NCI-H2196 treated with DMSO at 0.1 percent for 48 hours (cell line): ENCODE data around the gene PIH1D1.

Experiments used
- DNase-seq: peaks from one replicate; lab custom pipeline; 2025; ENCODE audit not compliant: unreplicated experiment; lab: John Stamatoyannopoulos, UW

PIH1D1 gene

GRCh38 chr19:49436381-49437017 lies 15.1 kb downstream of the PIH1D1 start:
- no peak for DNase-seq

GRCh38 chr19:49435670-49436069 lies 15.9 kb downstream of the PIH1D1 start:
- DNase-seq: no peak

DNA sequence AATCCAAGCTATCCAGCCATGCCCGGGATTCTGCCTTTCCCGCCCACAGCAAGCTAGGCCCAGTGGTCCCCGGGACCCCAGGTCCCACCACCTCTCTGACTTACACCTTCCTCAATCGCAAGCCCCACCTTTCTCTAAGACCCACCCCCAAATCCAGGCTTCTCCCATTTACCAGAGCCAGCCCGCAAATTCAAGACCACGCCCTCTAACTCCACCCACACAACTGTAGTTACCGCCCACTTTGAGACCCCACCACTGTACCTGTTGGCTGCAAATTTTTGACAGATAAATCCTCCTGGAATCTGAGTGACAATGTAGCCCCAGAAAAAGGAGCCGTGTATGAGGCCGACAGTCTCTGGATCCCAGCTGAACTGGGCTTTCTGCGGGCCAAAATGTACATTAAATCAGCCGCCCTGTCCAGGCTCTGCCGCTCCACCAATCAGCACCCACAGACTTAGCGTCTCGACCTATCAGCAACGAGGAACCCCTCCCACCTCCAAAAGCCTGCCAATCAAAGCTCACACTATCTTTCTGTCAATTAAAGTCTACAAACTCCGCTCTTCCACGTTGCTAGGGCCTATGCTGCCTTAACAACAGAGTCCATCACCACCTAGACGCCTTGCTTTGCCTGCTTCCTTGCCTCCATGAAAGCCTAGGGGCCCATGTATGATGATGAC lies 16.6 kb downstream of the PIH1D1 start:
- DNase-seq: no peak

DNA sequence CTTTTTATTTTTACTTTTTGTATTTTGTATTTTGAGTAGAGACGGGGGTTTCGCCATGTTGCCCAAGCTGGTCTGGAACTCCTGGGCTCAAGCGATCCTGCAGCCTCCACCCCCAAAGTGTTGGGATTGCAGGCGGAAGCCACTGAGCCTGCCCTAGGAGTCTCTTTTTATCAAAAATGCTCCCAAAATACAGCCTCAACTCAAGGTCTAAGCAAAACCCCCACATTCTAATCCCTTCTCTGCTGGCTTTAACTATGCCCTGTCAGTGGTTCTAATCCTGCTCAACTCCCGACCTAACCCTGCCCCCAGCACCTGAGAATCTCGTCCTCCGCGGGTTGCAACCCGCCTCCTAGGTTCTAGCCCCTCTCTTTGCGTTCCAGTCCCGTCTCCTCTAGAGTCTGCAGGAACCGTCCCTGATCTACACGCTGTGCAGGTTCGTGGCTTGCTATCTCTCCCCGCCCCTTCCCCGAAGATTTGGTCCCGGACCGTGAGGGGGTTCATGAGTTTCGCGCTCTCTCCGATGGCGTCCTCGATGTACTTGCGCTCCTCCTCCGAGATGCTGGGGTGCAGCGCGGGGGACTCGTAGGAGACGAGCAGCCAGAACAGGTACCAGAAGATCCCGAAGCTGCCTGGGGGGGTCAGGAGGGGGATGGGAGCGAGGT lies 18.2 kb downstream of the PIH1D1 start:
- DNase-seq: no peak

DNA sequence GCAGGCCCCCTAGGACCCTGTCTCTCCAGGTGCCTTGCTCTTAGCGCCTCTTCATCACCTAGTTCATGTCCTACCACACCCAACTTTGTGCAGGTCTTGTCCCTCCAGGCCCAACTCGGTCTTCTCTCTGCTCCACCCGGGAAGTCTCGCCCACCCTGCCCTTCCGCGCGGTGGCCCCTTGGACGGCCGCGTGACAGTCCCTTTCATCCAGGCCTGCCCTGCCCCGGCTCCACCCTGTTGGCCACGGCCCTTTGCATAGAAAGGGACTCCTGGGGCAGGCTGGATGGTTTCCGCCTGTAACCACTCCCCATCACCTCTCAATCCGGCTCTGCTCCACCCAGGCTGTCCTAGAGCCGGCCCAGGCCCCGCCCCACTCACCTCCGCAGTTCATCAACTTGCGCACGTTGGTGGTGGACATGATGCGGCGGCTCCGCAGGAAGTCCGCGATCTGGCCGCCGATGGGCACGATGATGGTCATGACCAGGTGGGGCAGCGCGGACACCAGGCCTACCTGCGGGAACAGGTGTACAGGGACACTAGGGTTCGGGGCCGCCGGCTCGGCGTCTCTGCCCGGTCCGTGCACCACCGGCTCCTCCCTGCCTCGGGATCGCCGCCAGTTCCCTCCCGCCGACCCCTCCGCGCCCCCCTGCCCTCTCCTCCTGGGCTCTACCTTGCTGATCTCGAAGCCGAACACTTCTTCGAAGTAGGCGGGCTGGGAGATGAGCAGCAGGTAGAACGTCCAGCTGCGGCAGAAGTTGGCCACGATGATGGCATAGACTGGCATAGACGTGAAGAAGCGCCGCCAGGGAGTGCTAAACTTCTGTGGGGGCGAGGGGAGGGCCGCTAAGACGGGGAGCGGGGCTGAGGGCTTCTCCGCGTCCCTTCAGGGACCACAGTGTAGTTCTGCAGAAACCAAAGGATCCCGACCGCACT lies 19.2 kb downstream of the PIH1D1 start:
- no peak for DNase-seq

DNA sequence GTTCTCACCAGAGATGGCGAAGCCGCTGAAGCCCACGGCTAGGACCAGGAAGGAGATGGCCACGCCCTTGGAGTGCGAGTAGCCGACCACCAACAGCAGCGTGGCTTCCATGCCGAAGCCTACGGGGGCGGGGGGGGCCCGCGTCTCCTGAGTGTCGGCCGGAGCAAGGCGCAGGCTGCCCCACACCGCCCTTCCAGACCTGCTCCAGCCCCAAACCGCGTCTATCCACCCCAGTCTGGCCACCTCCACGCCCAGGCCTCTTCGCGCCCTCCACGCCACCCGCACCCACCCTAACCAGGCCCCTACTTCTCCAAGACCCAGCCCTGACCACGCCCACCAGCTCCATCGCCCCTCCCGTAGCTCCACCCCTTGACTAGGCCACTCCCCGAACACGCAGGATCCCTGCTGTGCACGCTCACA lies 20.3 kb downstream of the PIH1D1 start:
- no peak for DNase-seq

- no peak for DNase-seq
These were observed 20.8 kb downstream of the PIH1D1 start for GRCh38 chr19:49430678-49431329.

DNA sequence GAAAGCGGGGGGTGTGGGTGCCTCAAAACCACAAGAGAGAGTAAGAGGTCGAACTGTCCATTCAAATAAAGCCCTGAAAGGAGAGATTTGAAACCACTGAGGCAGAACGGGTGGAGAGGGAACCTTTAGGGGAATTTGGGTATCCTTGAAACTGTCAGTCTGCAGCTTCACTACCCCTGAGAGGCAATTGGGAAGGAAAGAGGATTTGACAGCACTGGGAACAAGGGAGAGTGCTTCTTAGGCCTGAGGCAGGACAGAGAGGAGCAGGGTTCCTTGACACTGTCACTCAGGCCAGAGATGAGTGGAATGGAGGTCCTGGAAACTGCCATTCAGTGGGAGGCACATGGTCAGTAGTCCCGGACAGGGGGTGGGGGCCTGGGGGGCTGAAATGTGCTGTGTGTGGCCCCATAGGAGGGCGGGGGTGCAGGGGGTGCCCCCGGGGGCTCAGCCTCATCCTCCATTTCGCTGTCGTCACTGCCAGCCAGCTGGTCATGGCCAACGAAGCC lies 21.4 kb downstream of the PIH1D1 start:
- no peak for DNase-seq

DNA sequence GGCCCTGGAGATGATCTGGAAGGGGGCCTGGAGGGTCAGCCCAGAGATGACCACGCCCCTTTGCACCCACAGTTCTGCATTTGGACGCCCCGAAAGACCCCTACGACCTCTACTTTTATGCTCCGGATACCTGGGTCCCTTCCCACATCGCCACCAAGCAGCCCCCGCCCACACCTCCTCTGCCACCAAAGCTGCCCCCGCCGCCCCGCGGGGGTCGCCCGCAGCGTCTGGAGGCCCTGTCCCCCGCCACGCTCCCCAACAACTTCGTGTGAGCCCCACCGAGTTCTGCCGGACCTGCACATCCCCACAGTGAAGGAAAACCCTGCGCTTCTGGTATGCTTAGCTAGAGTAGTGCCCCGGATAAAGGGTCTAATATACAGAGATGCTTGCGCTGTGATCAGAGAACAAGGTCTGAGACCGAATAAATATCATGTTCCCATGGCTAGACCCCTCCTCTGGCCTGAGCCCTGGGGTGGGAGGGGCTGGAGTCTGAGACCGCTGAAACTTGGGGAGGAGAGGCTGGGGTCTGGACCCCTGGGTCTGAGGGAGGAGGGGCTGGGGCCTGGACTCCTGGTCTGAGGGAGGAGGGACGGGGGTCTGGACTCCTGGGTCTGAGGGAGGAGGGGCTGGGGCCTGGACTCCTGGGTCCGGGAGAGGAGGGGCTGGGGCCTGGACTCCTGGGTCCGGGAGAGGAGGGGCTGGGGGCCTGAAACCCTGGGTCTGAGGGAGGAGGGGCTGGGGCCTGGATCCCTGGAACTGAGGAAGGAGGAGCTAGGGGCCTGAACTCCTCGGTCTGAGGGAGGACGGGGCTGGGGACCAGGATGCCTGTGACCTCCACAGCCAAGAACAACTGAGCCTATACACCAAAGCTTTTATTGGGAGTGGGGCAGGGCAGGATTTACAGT lies 22.8 kb downstream of the PIH1D1 start:
- no peak for DNase-seq

DNA sequence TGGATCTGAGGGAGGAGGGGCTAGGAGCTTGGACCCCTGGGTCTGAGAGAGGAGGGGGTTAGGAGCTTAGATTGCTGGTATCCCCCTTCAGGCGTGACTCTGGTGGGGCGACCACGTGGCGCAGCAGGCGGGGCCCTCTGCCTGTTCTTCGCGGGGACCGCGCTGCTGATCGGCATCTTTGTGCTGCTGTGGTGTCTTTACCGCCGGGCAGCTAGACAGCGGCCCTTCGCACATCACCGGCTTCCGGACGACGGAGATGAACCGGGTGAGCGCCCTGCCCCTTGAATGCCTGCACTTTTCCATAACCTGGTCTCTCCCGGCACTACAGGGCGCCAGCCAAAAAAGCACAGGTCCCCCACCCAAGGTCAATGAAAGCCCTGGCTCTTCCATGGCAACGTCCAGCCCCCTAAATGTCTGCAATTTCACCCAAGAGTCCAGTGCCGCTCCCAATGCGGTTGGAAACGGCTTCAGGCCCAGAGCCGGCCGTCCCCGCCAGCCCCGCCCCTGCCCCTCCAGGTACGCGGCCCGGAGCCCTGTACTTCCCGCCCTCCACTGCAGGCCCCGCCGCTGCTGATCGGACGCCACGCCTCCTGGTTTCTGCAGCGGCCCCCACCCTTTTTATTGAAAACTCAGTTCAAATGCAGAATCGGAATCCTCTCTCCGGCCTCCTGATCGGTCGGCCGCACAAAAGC lies 23.6 kb downstream of the PIH1D1 start:
- no peak for DNase-seq

DNA sequence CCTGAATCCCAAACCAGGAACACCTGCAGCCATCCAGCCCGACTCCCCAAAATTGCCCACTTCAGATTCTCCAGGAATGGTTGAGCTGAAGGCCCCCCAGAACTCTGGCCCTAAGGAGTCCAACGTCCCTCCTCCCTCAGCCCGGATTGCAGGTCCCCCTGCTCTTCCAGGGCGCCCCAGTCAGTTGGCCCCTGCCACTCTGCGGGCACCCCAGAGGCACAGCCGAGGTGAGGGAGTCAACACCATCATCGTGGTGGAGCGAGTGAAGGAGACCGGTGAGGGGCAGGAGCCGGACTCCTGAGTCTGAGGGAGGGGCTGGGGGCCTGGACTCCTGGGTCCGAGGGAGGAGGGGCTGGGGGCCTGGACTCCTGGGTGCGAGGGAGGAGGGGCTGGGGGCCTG lies 24.3 kb downstream of the PIH1D1 start:
- DNase-seq: no peak

DNA sequence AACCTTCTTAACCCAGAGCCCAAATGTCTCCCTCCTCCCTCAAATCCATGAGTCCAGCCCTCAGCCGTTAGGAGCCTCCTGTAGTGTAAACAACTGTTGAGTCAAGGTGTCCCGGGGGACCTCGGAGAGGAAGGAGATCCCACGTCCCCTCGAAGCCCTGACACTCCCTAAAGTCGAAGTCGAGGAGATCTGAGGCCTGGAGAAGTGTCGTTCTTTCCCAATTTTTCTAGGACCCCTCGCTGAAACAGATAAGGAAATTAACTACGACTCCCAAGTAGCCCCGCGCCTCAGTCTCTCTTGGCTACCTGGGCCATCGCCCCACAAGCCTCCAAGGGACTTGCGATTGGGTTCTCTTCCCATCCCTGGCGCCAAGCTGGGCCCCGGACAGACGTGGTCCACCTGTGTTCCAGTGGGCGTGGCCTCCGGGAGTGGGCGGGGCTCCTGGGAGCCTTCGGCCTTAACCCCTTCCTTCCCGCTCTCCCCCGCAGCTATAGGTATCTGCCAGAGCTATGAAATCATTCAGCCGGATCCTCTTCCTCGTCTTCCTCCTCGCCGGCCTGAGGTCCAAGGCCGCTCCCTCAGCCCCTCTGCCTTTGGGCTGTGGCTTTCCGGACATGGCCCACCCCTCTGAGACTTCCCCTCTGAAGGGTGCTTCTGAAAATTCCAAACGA lies 25.6 kb downstream of the PIH1D1 start:
- DNase-seq: no peak

GRCh38 chr19:49425178-49425577 lies 26.4 kb downstream of the PIH1D1 start, which contains the start of gene GFY:
Gene GFY, plus strand, starts transcription at chr19:49425388. Its CDS starts 1,043 bp downstream, at chr19:49426431.
- DNase-seq: no peak

DNA sequence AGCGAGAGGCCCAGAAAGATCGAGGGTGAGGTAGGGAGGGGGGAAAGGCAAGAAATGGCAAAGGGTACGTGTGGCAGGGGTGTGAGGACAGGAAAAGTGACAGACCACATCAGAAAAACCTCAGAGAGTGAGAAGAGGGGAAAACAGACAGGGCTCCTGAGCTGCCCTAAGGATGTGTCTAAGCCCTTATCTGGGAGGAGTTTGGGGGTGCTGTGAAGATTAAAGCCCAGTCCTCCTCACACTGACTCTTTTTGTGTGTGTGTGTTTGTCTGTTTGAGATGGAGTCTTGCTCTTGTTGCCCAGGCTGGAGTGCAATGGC lies 27.7 kb downstream of the PIH1D1 start:
- DNase-seq: no peak

DNA sequence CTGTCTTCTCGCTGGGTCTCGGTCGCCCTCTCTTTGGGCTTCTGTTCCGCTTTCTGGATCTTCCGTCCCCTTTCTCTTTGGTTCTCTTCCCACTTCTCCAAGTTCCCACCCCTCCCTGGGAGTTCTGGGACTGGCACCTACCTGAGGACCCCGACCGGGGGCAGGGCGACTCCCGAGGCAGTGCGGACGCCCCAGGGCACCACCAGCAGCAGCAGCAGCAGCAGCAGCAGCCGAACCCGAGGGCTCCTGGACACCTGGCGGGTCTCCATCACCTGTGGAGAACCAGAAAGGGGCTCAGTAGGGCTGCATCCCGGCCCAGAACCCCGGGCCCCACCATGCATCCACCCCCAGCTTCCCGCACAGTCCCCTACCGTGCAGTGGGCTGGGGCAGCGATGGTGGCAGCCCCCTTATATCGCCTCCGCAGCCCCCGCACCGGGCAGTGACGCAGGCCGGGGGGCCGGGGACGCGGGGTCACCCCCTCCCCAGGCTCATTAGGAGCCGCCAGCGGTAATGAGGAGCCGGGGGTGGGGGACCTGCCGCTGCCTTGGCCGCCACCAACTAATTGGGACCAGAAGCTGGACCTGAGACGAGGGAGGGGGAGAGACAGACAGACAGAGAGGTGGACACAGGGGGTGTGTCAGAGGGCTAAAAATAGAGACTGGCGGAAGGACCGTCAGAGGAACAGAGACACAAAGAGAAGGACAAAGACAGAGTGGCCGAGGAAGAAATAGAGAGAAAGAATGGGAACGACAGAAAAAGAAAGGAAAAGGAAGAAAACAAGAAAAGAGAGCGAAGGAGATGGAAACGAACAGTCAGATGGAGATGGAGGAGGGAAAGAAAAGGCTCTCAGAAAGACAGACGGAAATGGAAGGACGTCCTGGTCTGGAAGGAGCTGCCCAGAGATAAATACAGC lies 28.3 kb downstream of the PIH1D1 start, which contains the start of gene PTH2:
TSS of gene PTH2 (minus strand) at position 371 of the 914 bp plus-strand sequence. CDS start at position 269, 102 bp downstream.
- no peak for DNase-seq

DNA sequence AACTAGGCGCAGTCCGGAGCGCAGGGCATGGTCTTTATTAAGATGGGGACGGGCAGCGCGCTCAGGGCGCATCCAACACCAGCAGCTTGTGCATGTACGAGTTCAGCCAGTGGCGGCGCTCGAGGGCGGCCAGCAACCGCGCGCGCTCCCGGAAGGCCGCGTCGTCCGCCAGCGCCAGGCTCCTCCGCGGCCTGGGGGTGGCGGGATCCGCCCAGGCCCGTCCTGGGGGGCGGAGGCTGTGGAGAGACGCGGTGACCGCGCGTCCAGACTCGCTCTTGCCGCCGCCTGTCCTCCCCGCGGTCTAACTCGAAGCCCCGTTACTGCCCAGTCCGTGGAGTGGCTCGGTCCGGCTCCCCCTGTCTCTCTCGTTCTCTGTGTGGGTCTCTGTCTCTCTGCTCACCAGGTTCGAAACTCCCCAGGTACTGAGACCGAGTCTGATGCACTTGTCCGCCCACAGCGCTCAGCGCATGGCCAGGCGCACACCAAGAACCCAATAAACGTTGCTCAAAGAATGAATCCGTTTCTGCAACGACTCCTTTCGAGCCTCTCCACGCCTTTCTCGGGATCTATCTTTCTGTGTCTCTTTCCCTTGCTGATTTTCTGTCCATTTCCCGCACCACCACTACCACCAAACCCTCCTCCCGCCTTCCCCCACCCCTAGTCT lies 29.1 kb downstream of the PIH1D1 start:
- peak; percentile 56 for DNase-seq

DNA sequence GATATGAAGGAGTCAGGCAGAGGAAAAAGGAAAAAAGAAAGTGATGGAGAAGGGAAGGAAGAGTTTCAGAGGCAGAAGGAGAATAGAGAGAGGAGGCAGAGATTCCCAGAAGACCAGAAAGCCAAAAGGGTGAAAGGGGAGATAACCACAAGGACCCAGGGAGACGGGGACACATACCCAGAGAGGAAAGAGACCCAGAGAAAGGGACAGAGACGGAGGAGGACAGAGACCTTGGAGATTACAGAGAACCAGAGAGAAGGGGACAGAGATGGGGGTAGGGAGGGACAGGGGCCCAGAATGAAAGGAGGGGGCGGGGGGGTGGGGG lies 29.8 kb downstream of the PIH1D1 start:
- no peak for DNase-seq
